WERI-Rb-1 (cell line): Measurements from ENCODE around the gene GCN1.
"Not testable (repeated sequence)": the region's sequence is repeated elsewhere in the genome, so short reads cannot be mapped to it uniquely, and the experiment has no call there.

Experiments
- DNase-seq: peaks from one replicate; pipeline ENCODE4 v3.0.0-alpha.2; 2020
- H3K27ac ChIP-seq: fragments of 250-450 bp; sonication (Bioruptor Pico); 2 replicates; pipeline ENCODE4 v1.5.1; 2020; ENCODE audit warnings: mild to moderate bottlenecking, moderate library complexity
- H3K27me3 ChIP-seq: fragments of 250-450 bp; sonication (Bioruptor Pico); 2 replicates; pipeline ENCODE4 v1.5.1; 2021; ENCODE audit warnings: mild to moderate bottlenecking, low read depth, moderate library complexity; ENCODE audit not compliant: insufficient read depth, severe bottlenecking
- H3K36me3 ChIP-seq: fragments of 250-450 bp; sonication (Bioruptor Pico); 2 replicates; pipeline ENCODE4 v1.5.1; 2020; ENCODE audit warnings: mild to moderate bottlenecking, moderate library complexity
- H3K4me3 ChIP-seq: 2 replicates; pipeline ENCODE4 v1.5.1; 2011; ENCODE audit warnings: low read depth, mild to moderate bottlenecking, control low read depth, low read length
- H3K9me3 ChIP-seq: fragments of 250-450 bp; sonication (Bioruptor Pico); 2 replicates; pipeline ENCODE4 v1.5.1; 2021; ENCODE audit warnings: mild to moderate bottlenecking, moderate library complexity; ENCODE audit not compliant: severe bottlenecking
- TF ChIP-seq, protein P1 (sequence below): IDR thresholded peaks from 2 replicates; pipeline ENCODE4 v1.5.1; 2011; ENCODE audit warnings: low read depth, mild to moderate bottlenecking, control low read depth, inconsistent platforms, low read length

The GCN1 gene

DNA sequence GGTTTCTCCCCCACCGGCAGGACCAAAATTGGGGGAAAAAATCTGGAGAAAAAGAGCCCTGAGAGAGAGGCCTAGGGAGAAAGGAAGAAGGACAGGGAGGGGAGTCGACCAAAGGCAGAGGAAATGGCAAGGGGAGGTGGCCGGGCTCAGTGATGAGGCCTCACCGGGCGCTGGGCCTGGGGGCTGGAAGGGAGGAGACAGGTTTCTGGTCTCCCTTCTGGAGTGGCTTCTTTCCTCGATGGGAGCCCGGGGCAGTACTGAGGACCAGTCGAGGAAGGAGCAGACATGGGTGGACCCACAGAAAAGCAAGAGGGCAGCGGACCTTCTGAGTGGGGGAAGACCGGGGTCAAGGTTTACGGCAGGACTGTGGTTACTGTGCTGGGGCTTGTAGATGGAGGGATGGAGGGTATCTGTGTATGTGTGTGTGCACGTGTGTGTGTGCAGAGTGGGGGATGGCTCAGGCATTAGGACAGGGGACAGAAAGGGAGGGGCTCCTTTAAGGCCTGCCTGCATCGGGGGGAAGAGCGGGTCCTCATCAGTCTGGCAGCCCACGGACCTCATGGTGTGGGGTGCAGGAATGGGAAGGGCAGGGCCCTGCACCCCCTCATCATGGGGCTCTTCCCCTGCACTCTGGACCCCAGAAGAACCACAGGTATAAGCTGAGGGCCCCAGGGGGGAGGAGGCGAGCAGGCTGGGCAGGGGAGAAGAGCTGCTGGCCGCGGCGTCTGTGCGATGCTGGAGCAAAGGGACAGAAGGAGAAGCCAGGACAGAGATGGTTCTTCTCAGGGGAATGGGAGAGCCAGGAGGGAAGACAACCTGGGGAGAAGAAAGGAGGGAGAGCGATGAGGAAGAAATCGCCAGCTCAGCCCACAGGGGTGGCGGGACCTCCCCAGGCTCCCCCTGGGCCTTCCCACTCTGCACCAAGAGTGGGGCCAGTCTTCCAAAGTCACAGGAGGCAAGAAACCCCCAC, 21.5 kb upstream of the GCN1 start:
- Histone ChIP-seq H3K4me3 (no peak overlapping the region), H3K27ac (no peak overlapping the region), H3K9me3 (no peaks in the 10 kb centered on the region), H3K27me3 (no peaks in the 10 kb centered on the region), H3K36me3 (peaks cover 21% of the 10 kb centered on the region)
- TF ChIP-seq, protein P1, sequence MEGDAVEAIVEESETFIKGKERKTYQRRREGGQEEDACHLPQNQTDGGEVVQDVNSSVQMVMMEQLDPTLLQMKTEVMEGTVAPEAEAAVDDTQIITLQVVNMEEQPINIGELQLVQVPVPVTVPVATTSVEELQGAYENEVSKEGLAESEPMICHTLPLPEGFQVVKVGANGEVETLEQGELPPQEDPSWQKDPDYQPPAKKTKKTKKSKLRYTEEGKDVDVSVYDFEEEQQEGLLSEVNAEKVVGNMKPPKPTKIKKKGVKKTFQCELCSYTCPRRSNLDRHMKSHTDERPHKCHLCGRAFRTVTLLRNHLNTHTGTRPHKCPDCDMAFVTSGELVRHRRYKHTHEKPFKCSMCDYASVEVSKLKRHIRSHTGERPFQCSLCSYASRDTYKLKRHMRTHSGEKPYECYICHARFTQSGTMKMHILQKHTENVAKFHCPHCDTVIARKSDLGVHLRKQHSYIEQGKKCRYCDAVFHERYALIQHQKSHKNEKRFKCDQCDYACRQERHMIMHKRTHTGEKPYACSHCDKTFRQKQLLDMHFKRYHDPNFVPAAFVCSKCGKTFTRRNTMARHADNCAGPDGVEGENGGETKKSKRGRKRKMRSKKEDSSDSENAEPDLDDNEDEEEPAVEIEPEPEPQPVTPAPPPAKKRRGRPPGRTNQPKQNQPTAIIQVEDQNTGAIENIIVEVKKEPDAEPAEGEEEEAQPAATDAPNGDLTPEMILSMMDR: no peak
- no peak for DNase-seq

DNA sequence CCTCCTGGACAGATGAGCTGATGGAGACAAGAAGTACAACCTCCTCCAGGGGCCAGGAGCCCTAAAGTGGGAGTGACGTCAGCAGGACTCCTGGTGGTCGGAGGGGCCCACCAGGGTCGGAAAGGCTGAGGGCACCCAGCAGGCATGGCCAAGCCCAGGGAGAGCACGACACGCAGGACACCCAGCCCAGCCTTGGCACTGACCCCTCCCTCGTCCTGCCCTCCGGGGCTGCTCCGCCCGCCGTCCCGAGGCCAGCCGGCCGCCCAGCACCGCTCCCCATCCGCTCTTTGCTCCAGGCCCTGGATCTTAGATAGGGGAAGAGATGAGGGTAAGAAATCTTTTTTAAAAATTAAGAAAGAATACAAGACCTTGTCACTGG, 20.8 kb upstream of the GCN1 start:
- Histone ChIP-seq H3K9me3 (no peaks in the 10 kb centered on the region), H3K4me3 (no peak overlapping the region), H3K27ac (no peak overlapping the region), H3K27me3 (no peaks in the 10 kb centered on the region), H3K36me3 (peaks cover 28% of the 10 kb centered on the region)
- DNase-seq: no peak
- TF ChIP-seq, protein P1: no peak

DNA sequence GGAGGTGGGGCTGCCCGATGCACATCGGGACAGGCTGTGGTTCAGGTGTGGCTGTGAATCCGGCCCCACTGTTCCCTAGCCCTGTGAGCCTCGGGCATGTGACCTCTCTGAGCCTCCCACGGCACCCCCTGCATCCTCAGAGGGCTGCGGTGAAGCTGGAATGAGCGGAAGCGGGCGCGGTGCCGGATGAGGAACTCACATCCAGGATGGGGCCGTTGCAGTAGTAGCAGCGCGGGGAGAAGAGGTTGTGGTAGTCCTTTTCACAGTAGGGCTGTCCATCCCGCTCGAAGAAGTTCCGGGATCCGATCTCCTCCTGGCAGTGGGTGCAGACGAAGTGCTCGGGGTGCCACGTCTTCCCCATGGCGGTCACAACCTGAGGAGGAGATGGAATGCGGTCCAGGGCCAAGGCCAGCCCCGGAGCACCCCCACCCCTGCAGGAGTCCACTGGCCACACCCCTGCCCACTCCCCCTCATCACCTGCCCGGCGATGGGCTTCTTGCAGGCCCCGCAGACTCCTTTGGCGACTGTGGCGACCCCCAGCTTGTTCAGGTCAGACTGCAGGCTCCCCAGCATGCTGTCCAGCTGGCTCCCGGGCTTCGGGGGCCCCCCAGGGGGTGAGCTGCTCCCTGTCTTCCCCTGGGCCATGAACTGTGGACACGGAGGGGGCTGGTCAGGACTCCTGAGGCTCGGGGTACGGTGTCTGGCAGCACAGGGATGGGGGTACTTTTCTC, 20.3 kb upstream of the GCN1 start:
- Histone ChIP-seq H3K27ac (no peak overlapping the region), H3K36me3 (peaks cover 33% of the 10 kb centered on the region), H3K9me3 (no peaks in the 10 kb centered on the region), H3K4me3 (no peak overlapping the region), H3K27me3 (no peaks in the 10 kb centered on the region)
- DNase-seq: no peak
- TF ChIP-seq, protein P1: no peak

DNA sequence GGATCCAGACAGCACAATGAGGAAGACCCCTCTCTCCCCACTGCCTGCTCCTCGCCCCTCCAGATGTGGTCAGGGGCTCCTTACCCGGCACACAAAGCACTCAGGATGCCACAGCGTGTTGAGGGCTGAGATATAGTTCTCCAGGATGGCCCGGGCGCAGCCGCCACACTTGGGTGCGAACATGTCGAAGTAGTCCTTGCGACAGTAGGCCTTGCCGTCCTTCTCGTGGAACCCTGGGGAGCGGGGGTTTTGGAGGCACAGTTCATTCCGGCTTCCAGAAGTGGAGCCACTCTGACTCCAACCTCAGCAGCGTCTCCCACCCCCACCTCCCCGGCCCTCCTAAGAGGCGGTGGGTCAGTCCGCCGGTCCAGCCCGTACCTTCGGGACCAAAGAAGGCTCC, 19.2 kb upstream of the GCN1 start:
- no peaks in the 10 kb centered on the region for H3K9me3 ChIP-seq
- H3K36me3 ChIP-seq: peaks cover 32% of the 10 kb centered on the region
- no peak overlapping the region for H3K27ac ChIP-seq
- no peaks in the 10 kb centered on the region for H3K27me3 ChIP-seq
- DNase-seq: no peak
- no peak overlapping the region for H3K4me3 ChIP-seq
- TF ChIP-seq, protein P1: no peak

DNA sequence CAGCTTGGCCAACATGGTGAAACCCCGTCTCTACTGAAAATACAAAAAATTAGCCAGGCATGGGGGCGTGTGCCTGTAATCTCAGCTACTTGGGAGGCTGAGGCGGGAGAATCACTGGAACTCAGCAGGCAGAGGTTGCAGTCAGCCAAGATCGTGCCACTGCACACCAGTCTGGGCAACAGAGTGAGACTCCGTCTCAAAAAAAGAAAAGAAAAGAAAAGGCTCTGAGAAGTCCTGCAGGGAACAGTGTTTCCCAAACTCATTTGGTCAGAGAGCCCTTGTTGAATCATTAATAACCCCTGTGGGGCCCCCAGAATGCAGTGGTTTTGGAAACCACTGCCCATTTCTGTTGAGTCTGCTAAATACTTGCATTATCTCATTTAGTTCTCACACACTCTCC, 18.7 kb upstream of the GCN1 start:
- H3K9me3 ChIP-seq, DNase-seq, H3K27me3 ChIP-seq, H3K4me3 ChIP-seq, H3K27ac ChIP-seq: not testable (repeated sequence)
- H3K36me3 ChIP-seq: peaks cover 27% of the 10 kb centered on the region

DNA sequence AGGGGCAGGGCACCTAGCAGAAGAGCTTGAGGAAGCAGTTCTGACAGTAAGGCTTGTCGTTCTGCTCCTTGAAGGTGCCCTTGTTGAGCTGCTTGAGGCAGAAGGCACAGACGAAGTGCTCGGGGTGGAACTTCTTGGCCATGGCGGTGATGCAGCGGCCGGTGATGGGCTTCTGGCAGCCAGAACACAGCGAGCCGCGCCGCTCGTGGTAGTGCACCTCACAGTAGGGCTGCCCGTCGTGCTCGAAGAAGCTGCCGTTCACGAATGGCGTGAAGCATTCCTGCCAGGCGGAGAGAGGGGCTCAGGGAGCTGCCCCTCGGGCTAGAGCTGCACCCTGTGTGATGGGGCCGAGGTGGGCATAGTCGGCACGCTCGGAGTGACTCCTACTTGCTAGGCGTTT, 17.8 kb upstream of the GCN1 start:
- no peak overlapping the region for H3K27ac ChIP-seq
- TF ChIP-seq, protein P1: no peak
- DNase-seq: no peak
- H3K9me3 ChIP-seq: no peaks in the 10 kb centered on the region
- no peaks in the 10 kb centered on the region for H3K27me3 ChIP-seq
- H3K36me3 ChIP-seq: peaks cover 33% of the 10 kb centered on the region
- H3K4me3 ChIP-seq: no peak overlapping the region
